ENCODE results near the gene ZNG1E. TPM values are rescaled to one million over a fixed set of nuclear protein-coding genes. Genes with fewer than 3 reads are reported as not detected.
"Not testable (repeated sequence)": the region's sequence is repeated elsewhere in the genome, so short reads cannot be mapped to it uniquely, and the experiment has no call there.

The ZNG1E gene
- 60.6 TPM for polyA plus RNA-seq (2013)

DNA sequence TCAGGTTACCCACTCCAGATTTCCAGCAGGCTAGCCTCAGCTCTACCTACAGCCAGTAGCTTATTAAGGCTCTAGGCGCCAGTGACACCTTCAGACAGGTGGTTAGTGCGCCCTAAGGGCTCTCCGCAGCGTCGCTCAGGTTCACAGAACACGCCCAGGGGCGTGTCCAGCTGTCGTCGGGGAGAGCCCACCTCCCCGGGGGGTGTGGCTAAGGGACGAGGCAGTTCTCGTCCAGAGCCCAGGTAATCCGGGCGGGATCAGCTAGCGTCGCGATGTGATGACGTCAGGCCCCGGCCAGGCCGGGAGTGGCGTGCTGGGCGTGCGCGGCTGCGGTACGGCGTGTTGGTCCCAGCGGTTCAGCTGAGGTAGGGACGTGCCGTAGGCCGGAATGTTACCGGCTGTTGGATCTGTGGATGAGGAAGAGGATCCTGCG lies at the start of gene ZNG1E:
Gene ZNG1E, plus strand, starts transcription at position 340 of the 433 bp plus-strand sequence. Its CDS starts 49 bp downstream, at position 389.
- CTCF ChIA-PET; H3K36me3 ChIP-seq (ENCODE audit: control insufficient read depth in 4 of 4, insufficient read depth in 4 of 4, low read length in 3 of 4); H3K9me3 ChIP-seq (ENCODE audit: control extremely low read depth in 1 of 5, control insufficient read depth in 4 of 5, insufficient read depth in 2 of 5, low read depth in 1 of 5, low read length in 4 of 5); H3K4me1 ChIP-seq (ENCODE audit: control extremely low read depth in 1 of 4, control insufficient read depth in 4 of 4, insufficient read depth in 4 of 4, low read length in 3 of 4); H3K27ac ChIP-seq (ENCODE audit: insufficient read depth in 1 of 2, low read depth in 1 of 2, low read length in 2 of 2, poor library complexity in 1 of 2, severe bottlenecking in 2 of 2); H3K27me3 ChIP-seq (replicated peaks in 2 of 5; ENCODE audit: control insufficient read depth in 4 of 5, insufficient read depth in 5 of 5, low read length in 4 of 5); POLR2A ChIA-PET: not testable (repeated sequence)
- WGBS (ENCODE audit: insufficient coverage): no CpG with 5 or more reads among the region's 33 CpGs
- H3K4me3 ChIP-seq (ENCODE audit: control insufficient read depth in 1 of 7, extremely low read depth in 1 of 7, insufficient read depth in 4 of 7, low read depth in 2 of 7, low read length in 6 of 7): peak within 1 kb of the TSS in 6 of 7 experiments; percentile 42 to 77 (median 59)
- DNase-seq: peak; percentile 43 to 74 (median 71)

DNA sequence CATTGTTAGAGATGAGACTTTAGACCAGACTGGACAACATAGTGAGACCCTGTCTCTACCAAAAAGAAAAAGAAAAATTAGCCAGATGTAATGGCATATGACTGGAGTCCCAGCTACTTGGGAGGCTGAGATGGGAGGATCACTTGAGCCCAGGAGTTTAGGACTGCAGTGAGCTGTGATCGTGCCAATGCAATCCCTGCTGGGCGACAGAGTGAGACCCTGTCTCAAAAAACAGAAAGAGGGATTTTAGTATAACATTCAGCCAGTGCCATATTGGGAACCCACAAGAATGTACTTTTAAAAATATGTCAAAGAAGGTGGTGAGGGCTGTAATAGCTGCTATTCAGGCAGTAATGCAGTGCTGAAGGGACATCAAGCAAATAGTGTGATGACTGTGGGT lies 2.1 kb upstream of the ZNG1E start:
- H3K9me3 ChIP-seq (ENCODE audit: control extremely low read depth in 1 of 5, control insufficient read depth in 4 of 5, insufficient read depth in 2 of 5, low read depth in 1 of 5, low read length in 4 of 5); CTCF ChIA-PET; POLR2A ChIA-PET; H3K4me3 ChIP-seq (ENCODE audit: control insufficient read depth in 1 of 7, extremely low read depth in 1 of 7, insufficient read depth in 4 of 7, low read depth in 2 of 7, low read length in 6 of 7); H3K27ac ChIP-seq (ENCODE audit: insufficient read depth in 1 of 2, low read depth in 1 of 2, low read length in 2 of 2, poor library complexity in 1 of 2, severe bottlenecking in 2 of 2); H3K27me3 ChIP-seq (replicated peaks in 2 of 5; ENCODE audit: control insufficient read depth in 4 of 5, insufficient read depth in 5 of 5, low read length in 4 of 5); DNase-seq; H3K36me3 ChIP-seq (ENCODE audit: control insufficient read depth in 4 of 4, insufficient read depth in 4 of 4, low read length in 3 of 4); H3K4me1 ChIP-seq (ENCODE audit: control extremely low read depth in 1 of 4, control insufficient read depth in 4 of 4, insufficient read depth in 4 of 4, low read length in 3 of 4): not testable (repeated sequence)
- 100% methylated on average over 2 of the region's 2 CpGs for WGBS (ENCODE audit: insufficient coverage)

DNA sequence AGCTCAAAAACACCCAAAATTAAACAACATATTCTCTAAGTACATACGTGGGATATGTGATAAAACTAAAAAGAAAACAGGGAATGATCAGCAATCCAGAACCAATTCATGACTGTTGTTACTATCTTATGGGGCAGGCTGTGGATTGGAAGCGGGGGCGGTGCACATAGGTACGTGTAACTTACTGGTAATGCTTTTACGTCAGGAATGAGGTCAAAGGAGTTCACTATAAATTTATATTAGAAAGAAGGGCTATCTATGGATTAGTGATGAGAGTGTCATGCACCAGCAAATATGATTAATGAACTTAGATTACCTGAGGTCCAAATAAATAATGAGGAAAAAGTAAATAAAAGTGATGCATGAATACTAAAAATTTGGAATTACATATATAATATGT lies 710 bp upstream of the ZNG1E start:
- H3K27ac ChIP-seq (ENCODE audit: insufficient read depth in 1 of 2, low read depth in 1 of 2, low read length in 2 of 2, poor library complexity in 1 of 2, severe bottlenecking in 2 of 2); CTCF ChIA-PET; H3K9me3 ChIP-seq (ENCODE audit: control extremely low read depth in 1 of 5, control insufficient read depth in 4 of 5, insufficient read depth in 2 of 5, low read depth in 1 of 5, low read length in 4 of 5); H3K36me3 ChIP-seq (ENCODE audit: control insufficient read depth in 4 of 4, insufficient read depth in 4 of 4, low read length in 3 of 4); POLR2A ChIA-PET; H3K4me1 ChIP-seq (ENCODE audit: control extremely low read depth in 1 of 4, control insufficient read depth in 4 of 4, insufficient read depth in 4 of 4, low read length in 3 of 4); H3K27me3 ChIP-seq (replicated peaks in 2 of 5; ENCODE audit: control insufficient read depth in 4 of 5, insufficient read depth in 5 of 5, low read length in 4 of 5): not testable (repeated sequence)
- H3K4me3 ChIP-seq (ENCODE audit: control insufficient read depth in 1 of 7, extremely low read depth in 1 of 7, insufficient read depth in 4 of 7, low read depth in 2 of 7, low read length in 6 of 7): peak overlapping the region in 1 of 7 experiments; percentile 16
- DNase-seq: peak; percentile 0 to 6 (median 1)
- WGBS (ENCODE audit: insufficient coverage): 77% methylated on average over 4 of the region's 5 CpGs

DNA sequence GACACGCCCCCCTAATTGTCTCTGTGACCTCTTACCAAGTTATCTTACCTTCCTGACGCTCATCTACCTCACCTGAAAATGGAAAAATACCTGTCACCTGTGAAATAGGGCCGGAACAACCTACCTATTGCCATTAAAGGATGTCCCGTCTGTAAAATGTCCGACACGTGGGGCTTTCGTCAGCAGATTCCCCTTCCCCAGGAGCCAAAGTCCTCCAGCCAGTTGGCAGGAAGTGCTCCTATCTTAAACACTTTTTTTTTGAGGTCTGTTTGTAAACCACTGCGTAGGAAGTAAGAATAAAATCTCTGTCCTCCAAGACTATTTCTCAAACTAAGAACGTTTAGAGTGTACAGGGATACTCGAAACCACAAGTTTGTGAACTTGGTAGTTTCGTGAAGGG lies 661 bp downstream of the ZNG1E start:
- WGBS (ENCODE audit: insufficient coverage): no CpG with 5 or more reads among the region's 11 CpGs
- DNase-seq; H3K9me3 ChIP-seq (ENCODE audit: control extremely low read depth in 1 of 5, control insufficient read depth in 4 of 5, insufficient read depth in 2 of 5, low read depth in 1 of 5, low read length in 4 of 5); H3K36me3 ChIP-seq (ENCODE audit: control insufficient read depth in 4 of 4, insufficient read depth in 4 of 4, low read length in 3 of 4); H3K27ac ChIP-seq (ENCODE audit: insufficient read depth in 1 of 2, low read depth in 1 of 2, low read length in 2 of 2, poor library complexity in 1 of 2, severe bottlenecking in 2 of 2); CTCF ChIA-PET; POLR2A ChIA-PET; H3K27me3 ChIP-seq (replicated peaks in 2 of 5; ENCODE audit: control insufficient read depth in 4 of 5, insufficient read depth in 5 of 5, low read length in 4 of 5); H3K4me1 ChIP-seq (ENCODE audit: control extremely low read depth in 1 of 4, control insufficient read depth in 4 of 4, insufficient read depth in 4 of 4, low read length in 3 of 4): not testable (repeated sequence)
- peak overlapping the region in 4 of 7 experiments; percentile 40 to 73 (median 49) for H3K4me3 ChIP-seq (ENCODE audit: control insufficient read depth in 1 of 7, extremely low read depth in 1 of 7, insufficient read depth in 4 of 7, low read depth in 2 of 7, low read length in 6 of 7)

DNA sequence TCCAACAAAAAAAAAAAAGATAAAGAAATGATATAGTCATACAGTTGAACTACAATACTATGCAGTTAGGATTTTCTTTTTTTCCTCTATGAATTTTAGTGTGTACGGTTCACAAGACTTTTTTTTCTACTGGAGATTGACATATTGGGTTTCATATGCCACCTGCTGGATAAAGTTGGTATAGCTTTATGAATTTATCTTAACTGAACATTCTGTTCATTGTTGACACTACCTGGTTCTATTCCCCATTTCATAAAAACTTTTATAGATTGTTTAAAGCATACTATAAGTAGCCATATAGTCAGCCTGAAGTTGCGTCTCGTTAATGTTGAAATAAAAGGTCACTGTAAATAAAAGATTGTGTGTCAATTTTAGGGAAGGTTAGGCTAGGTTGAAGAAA lies 2.8 kb downstream of the ZNG1E start:
- H3K4me1 ChIP-seq (ENCODE audit: control extremely low read depth in 1 of 4, control insufficient read depth in 4 of 4, insufficient read depth in 4 of 4, low read length in 3 of 4); H3K27me3 ChIP-seq (replicated peaks in 2 of 5; ENCODE audit: control insufficient read depth in 4 of 5, insufficient read depth in 5 of 5, low read length in 4 of 5); H3K27ac ChIP-seq (ENCODE audit: insufficient read depth in 1 of 2, low read depth in 1 of 2, low read length in 2 of 2, poor library complexity in 1 of 2, severe bottlenecking in 2 of 2); H3K4me3 ChIP-seq (ENCODE audit: control insufficient read depth in 1 of 7, extremely low read depth in 1 of 7, insufficient read depth in 4 of 7, low read depth in 2 of 7, low read length in 6 of 7); H3K36me3 ChIP-seq (ENCODE audit: control insufficient read depth in 4 of 4, insufficient read depth in 4 of 4, low read length in 3 of 4); DNase-seq; H3K9me3 ChIP-seq (ENCODE audit: control extremely low read depth in 1 of 5, control insufficient read depth in 4 of 5, insufficient read depth in 2 of 5, low read depth in 1 of 5, low read length in 4 of 5); POLR2A ChIA-PET; CTCF ChIA-PET: not testable (repeated sequence)
- WGBS (ENCODE audit: insufficient coverage): no CpG with 5 or more reads among the region's 3 CpGs

DNA sequence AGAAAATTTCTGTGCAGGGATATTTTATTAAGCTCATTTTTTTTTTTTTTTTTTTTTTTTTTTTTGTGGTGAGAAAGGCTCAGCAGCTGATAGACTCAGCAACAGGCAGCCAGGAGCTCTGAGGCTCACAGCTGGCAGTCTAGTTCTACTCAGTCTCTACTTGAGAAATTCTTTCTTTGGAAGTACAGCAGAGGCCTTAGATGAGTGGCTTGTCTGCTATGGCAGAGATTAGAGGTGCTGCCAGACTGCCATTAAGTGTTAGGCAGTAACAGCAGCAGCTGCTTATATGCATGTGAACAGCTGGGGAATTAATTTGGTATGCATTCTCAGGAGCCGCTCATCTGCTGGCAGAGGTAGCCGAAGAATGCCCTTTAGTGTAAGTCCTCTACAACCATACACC lies 27.8 kb downstream of the ZNG1E start:
- DNase-seq; H3K4me1 ChIP-seq (ENCODE audit: control extremely low read depth in 1 of 4, control insufficient read depth in 4 of 4, insufficient read depth in 4 of 4, low read length in 3 of 4); H3K4me3 ChIP-seq (ENCODE audit: control insufficient read depth in 1 of 7, extremely low read depth in 1 of 7, insufficient read depth in 4 of 7, low read depth in 2 of 7, low read length in 6 of 7); H3K9me3 ChIP-seq (ENCODE audit: control extremely low read depth in 1 of 5, control insufficient read depth in 4 of 5, insufficient read depth in 2 of 5, low read depth in 1 of 5, low read length in 4 of 5); CTCF ChIA-PET; H3K27ac ChIP-seq (ENCODE audit: insufficient read depth in 1 of 2, low read depth in 1 of 2, low read length in 2 of 2, poor library complexity in 1 of 2, severe bottlenecking in 2 of 2); H3K36me3 ChIP-seq (ENCODE audit: control insufficient read depth in 4 of 4, insufficient read depth in 4 of 4, low read length in 3 of 4); POLR2A ChIA-PET; H3K27me3 ChIP-seq (replicated peaks in 2 of 5; ENCODE audit: control insufficient read depth in 4 of 5, insufficient read depth in 5 of 5, low read length in 4 of 5): not testable (repeated sequence)
- WGBS (ENCODE audit: insufficient coverage): no CpG with 5 or more reads among the region's 2 CpGs

DNA sequence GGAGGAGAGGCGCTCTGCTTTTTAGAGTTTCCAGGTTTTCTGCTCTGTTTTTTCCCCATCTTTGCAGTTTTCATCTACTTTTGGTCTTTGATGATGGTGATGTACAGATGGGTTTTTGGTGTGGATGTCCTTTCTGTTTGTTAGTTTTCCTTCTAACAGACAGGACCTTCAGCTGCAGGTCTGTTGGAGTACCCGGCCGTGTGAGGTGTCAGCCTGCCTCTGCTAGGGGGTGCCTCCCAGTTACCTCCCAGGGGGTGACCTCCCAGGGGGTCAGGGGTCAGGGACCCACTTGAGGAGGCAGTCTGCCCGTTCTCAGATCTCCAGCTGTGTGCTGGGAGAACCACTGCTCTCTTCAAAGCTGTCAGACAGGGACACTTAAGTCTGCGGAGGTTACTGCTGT lies 38.7 kb downstream of the ZNG1E start:
- CTCF ChIA-PET, POLR2A ChIA-PET, DNase-seq: not testable (repeated sequence)

More for the DNA sequence above, 38.7 kb downstream of the ZNG1E start:
- H3K27me3 ChIP-seq (replicated peaks in 2 of 5; ENCODE audit: control insufficient read depth in 4 of 5, insufficient read depth in 5 of 5, low read length in 4 of 5); H3K27ac ChIP-seq (ENCODE audit: insufficient read depth in 1 of 2, low read depth in 1 of 2, low read length in 2 of 2, poor library complexity in 1 of 2, severe bottlenecking in 2 of 2); H3K36me3 ChIP-seq (ENCODE audit: control insufficient read depth in 4 of 4, insufficient read depth in 4 of 4, low read length in 3 of 4); H3K4me1 ChIP-seq (ENCODE audit: control extremely low read depth in 1 of 4, control insufficient read depth in 4 of 4, insufficient read depth in 4 of 4, low read length in 3 of 4); H3K4me3 ChIP-seq (ENCODE audit: control insufficient read depth in 1 of 7, extremely low read depth in 1 of 7, insufficient read depth in 4 of 7, low read depth in 2 of 7, low read length in 6 of 7); H3K9me3 ChIP-seq (ENCODE audit: control extremely low read depth in 1 of 5, control insufficient read depth in 4 of 5, insufficient read depth in 2 of 5, low read depth in 1 of 5, low read length in 4 of 5): not testable (repeated sequence)
- WGBS (ENCODE audit: insufficient coverage): no CpG with 5 or more reads among the region's 5 CpGs
